Measurements from ENCODE around the gene ZSCAN5B.
A peak's percentile ranks its signal among the peaks of the same experiment; 100 is the strongest.

Gene ZSCAN5B

GRCh38 chr19:56144831-56145230, 52.8 kb downstream of the ZSCAN5B start:
- DNase-seq (ENCODE audit: low spot score), result no peak

GRCh38 chr19:56144376-56144775, 53.2 kb downstream of the ZSCAN5B start:
- no peak for DNase-seq (ENCODE audit: low spot score)

- no peak for DNase-seq (ENCODE audit: low spot score)
Measured at GRCh38 chr19:56142897-56143434, 54.6 kb downstream of the ZSCAN5B start.

- no peak for DNase-seq (ENCODE audit: low spot score)
Measured at GRCh38 chr19:56142087-56142787, 55.3 kb downstream of the ZSCAN5B start.

- no peak for DNase-seq (ENCODE audit: low spot score)
Measured at GRCh38 chr19:56141417-56141993, 56.1 kb downstream of the ZSCAN5B start.

GRCh38 chr19:56140583-56141416, 56.8 kb downstream of the ZSCAN5B start, which contains the start of gene ZNF444:
TSS of gene ZNF444 (plus strand) at chr19:56141287. CDS start at chr19:56146912, 5,625 bp downstream.
- peak; percentile 99 for DNase-seq (ENCODE audit: low spot score)

- no peak for DNase-seq (ENCODE audit: low spot score)
Measured at GRCh38 chr19:56139847-56140582, 57.6 kb downstream of the ZSCAN5B start.

All from cerebellar cortex (tissue), 1 donor.